GM19468 (cell line): ENCODE measurements around the gene ERGIC2.
"Not testable (repeated sequence)": the region's sequence is repeated elsewhere in the genome, so short reads cannot be mapped to it uniquely, and the experiment has no call there.

Source experiments
- ATAC-seq: cut with Tn5 transposase; IDR thresholded peaks from one replicate; pipeline ENCODE4 v1.9.1; 2021; ENCODE audit warnings: mild to moderate bottlenecking, moderate library complexity, moderate number of reproducible peaks; ENCODE audit not compliant: unreplicated experiment; ENCODE audit errors: extremely low read depth

ERGIC2 gene

DNA sequence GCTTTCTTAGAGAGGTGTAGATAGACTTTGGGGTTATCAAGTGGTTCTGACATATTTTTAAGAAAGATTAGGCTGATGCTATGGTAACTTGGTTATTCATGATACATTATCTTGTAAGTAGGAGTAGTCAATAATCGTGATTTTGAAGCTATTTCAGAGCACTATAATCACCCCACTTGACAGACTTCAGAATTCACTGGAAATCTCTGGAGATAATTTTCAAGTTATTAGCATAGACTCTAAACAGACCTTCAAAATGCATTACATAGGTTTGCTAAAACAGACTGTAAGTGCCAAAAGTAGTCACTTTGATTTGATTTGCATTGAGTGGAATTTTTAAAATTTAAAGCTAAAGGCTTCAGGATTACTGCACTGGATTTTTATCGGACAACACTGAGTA lies 74.3 kb downstream of the ERGIC2 start:
- no peak for ATAC-seq

DNA sequence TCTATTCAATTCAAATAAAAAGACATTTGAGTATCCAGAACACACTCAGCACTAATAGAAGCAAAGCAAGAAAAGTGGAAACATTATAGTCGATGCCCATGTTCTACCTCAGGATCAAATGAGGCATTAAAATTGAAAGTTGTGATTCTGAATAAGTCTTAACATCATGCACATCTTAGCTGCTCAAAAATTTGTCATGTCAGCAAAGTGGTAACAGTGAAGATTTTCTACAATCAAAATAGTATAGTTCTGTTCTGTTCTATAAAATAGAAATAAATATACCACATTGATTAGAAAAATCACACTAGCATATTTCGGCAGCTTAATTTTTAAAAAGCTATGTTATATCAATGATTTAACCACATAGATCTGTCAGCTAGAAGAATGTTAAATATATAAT lies 74.7 kb downstream of the ERGIC2 start:
- ATAC-seq, result no peak

DNA sequence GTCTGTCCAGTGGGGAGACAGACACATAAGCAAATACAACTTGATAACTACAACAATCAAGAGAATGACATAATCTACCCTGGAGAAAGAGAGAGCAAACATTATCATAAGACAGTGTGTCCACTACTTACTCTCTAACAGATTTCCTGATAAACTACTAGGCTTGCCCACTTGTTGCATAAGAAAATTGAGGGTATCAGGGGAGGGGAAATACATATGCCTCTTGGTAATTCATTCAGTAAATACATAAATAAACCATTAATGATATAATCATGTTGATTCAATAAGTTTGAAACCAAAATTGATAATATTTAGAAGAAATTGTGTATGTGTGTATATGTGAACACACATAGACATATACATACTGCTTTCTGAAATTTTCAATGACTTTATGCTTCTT lies 76.6 kb downstream of the ERGIC2 start:
- no peak for ATAC-seq

DNA sequence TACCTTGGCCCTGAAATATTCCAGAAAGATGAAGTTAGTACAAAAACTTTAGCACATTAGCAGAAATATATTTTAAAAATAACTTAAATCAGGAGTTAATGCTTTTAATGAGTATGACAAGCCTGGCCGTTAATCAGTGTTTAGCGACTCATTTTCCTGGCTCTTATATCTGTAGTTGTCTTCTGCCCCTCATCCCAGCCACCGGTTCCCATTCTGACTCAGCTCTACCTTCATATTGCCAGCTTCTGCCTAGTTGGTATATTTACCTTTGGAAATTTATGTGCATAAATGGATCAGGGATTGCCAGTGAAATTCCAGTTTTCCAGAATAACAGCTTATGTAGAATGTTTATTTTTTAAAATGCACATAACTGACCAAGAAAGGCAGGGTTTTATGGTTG lies 79.9 kb downstream of the ERGIC2 start:
- no peak for ATAC-seq

DNA sequence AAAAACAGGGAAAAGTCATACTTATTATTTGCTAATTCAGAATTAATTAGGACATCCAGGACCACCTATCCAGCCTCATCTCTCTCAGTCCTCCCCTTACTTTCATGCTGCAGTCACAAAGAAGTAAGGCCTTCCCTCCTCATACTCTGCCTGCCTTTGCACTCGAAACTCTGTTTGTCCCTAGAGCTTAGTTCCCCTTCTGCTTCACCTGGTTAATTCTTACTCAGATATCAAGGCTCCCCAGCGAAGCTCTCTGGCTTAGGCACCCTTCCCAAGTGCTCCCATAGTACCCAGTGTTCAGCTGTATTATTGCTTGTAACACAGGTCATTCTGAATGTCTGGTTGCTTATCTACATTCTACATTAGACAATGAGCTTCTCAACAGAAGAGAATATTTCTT lies 81.3 kb downstream of the ERGIC2 start:
- no peak for ATAC-seq

DNA sequence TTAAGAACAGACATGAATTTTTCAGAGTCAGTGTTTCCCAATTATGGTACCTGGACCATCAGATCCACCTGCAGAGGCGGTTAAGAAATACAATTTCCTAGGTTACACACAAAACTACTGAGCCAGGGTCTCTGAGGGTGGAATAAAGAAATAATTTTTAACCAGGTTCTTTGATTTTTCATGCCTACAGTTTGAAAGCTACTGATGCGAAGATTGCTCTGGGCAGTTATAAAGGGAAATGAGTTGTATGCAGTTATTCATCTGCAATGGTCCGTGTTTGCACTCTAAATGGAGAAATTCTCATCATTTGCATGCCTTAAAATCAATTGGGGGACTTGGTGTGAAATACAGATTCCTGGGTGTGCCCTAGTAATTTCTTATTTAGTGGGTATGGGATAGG lies 89.7 kb downstream of the ERGIC2 start:
- no peak for ATAC-seq

DNA sequence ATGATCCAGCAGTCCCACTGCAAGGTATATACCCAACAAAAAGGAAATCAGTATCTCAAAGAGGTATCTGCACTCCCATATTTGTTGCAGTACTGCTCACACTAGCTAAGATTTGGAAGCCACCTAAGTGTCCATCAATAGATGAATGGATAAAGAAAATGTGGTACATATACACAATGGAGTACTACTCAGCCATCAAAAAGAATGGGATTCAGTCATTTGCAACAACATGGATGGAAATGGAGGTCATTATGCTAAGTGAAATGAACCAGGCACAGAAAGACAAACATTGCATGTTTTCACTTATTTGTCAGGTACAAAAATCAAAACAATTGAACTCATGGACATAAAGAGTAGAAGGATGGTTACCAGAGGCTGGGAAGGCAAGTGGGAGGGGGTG lies 90.5 kb downstream of the ERGIC2 start:
- not testable (repeated sequence) for ATAC-seq

DNA sequence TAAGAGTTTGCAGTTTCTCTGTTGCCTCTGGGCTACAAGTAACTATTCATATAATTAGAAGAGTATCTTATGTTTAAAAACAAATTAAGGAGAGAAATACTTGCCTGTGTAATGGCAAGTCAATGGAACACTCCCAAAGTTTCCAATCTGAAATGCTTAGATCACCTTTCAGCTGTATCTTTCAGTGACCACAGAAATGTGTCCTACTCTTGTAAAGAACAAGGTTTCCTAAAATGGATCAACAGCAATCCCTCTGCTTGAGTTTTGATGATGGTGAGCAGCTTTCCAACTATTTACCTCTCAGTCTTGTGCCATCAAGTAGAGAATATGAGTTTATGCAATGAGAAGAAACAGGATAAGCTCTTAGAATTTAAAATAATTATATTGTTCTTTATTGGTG lies 92.9 kb downstream of the ERGIC2 start:
- ATAC-seq, result no peak

DNA sequence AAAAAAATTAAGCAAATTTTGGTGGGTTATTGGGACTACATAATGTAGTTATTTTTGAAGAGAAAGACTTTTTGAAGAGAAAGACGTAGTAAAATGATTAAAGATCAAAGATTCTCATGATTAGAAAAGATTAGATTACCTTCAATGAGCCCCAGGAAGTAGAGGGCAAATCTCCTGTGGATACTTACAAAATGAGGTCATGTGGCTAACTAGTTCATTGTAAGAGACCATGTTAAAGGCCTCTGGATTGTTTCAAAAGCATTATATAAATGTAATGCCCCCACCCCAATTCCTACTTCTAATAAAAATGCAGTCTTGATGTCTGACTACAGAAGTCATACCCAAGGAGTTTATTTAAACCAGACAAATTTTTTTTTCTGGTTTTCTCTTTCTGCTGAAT lies 93.3 kb downstream of the ERGIC2 start:
- no peak for ATAC-seq
